Hypothalamus (tissue), 51 donors: ENCODE data around the gene AGAP3.
A peak's percentile ranks its signal among the peaks of the same experiment; 100 is the strongest.

ENCODE experiments used
- DNase-seq, 51 donors: peaks; one replicate each; lab custom pipeline; 2025; lab: John Stamatoyannopoulos, UW

AGAP3 gene

GRCh38 chr7:151121380-151122170, 35.3 kb downstream of the AGAP3 start:
- no peak for DNase-seq

- peak in 1 of 51 donors; percentile 17 for DNase-seq
Observed at GRCh38 chr7:151122276-151122675, 36.0 kb downstream of the AGAP3 start.

- DNase-seq, result no peak
Observed at GRCh38 chr7:151122796-151123157, 36.5 kb downstream of the AGAP3 start.

GRCh38 chr7:151123158-151123821, 37.0 kb downstream of the AGAP3 start:
- no peak for DNase-seq

- DNase-seq, result peak in 50 of 51 donors; percentile 21 to 89 (median 68)
Observed at GRCh38 chr7:151123822-151124464, 37.7 kb downstream of the AGAP3 start.

GRCh38 chr7:151124481-151124880, 38.2 kb downstream of the AGAP3 start:
- no peak for DNase-seq

GRCh38 chr7:151124899-151125399, 38.7 kb downstream of the AGAP3 start:
- no peak for DNase-seq

GRCh38 chr7:151125470-151125845, 39.2 kb downstream of the AGAP3 start:
- DNase-seq, result no peak

- DNase-seq, result no peak
Observed at GRCh38 chr7:151125846-151126481, 39.7 kb downstream of the AGAP3 start.

- no peak for DNase-seq
Observed at GRCh38 chr7:151126491-151127137, 40.3 kb downstream of the AGAP3 start.

GRCh38 chr7:151128144-151128543, 41.9 kb downstream of the AGAP3 start:
- no peak for DNase-seq

GRCh38 chr7:151128716-151129115, 42.4 kb downstream of the AGAP3 start:
- DNase-seq, result no peak

- DNase-seq, result no peak
Observed at GRCh38 chr7:151129117-151129959, 43.1 kb downstream of the AGAP3 start.

GRCh38 chr7:151129960-151130591, 43.8 kb downstream of the AGAP3 start:
- no peak for DNase-seq

- peak in 1 of 51 donors; percentile 24 for DNase-seq
Observed at GRCh38 chr7:151130741-151131157, 44.5 kb downstream of the AGAP3 start.

- DNase-seq, result peak in 1 of 51 donors; percentile 59
Observed at GRCh38 chr7:151131224-151131591, 44.9 kb downstream of the AGAP3 start.

- DNase-seq, result peak in 35 of 51 donors; percentile 13 to 85 (median 60)
Observed at GRCh38 chr7:151131592-151132293, 45.5 kb downstream of the AGAP3 start.

GRCh38 chr7:151132461-151133205, 46.4 kb downstream of the AGAP3 start:
- no peak for DNase-seq
